ENCODE data around the gene CNOT4. TPM values are rescaled to one million over a fixed set of nuclear protein-coding genes. Genes with fewer than 3 reads are reported as not detected.

Gene CNOT4
- polyA plus RNA-seq, 2 of the 4 experiments (the other 2 are of a cell fraction): 10.0 to 16.4 TPM

GRCh38 chr7:135316648-135317313 lies 193.1 kb downstream of the CNOT4 start:
- ChIA-PET CTCF (interaction anchor here (1.5 to 2.8 kb wide), 4 partner anchors 9 to 42 kb away, joined by 5 to 10 read pairs (median 7); no protein-coding TSS in a partner anchor), POLR2A (no interaction called here)
- H3K9me3 ChIP-seq: no peaks in the 10 kb centered on the region
- DNase-seq (ENCODE audit: low read depth in 1 of 2, low spot score in 1 of 2) (no peak), FAIRE-seq (no peak), ATAC-seq (no peak)
- 75% methylated on average over 8 of the region's 8 CpGs for WGBS (ENCODE audit: missing lambda C conversion rate)
- no peak overlapping the region for H3K4me2 ChIP-seq
- no peak overlapping the region for H3K27ac ChIP-seq
- H3K4me1 ChIP-seq: peaks cover 8% of the 10 kb centered on the region
- TF ChIP-seq CBX8 (IDR thresholded peaks at IDR 0.05) (no peak), HMGXB4 (CRISPR knock-in tag; IDR thresholded peaks at IDR 0.05; ENCODE audit: borderline replicate concordance) (no peak), TP53 (CRISPR knock-in tag; IDR thresholded peaks at IDR 0.05) (no peak), CBX2 (IDR thresholded peaks at IDR 0.05; ENCODE audit: borderline replicate concordance, low read depth) (no peak), KDM5A (IDR thresholded peaks at IDR 0.05) (no peak), ATOH8 (CRISPR knock-in tag; IDR thresholded peaks at IDR 0.05; ENCODE audit: low read depth) (no peak), RNF2 (IDR thresholded peaks at IDR 0.05; ENCODE audit: borderline replicate concordance, low read depth) (no peak), NFE2L2 (conservative IDR thresholded peaks at IDR 0.05; ENCODE audit: low read length) (no peak), MAX (IDR thresholded peaks at IDR 0.05) (no peak), USF2 (IDR thresholded peaks at IDR 0.05) (no peak), EP300 (IDR thresholded peaks at IDR 0.05) (no peak), SMC3 (IDR thresholded peaks at IDR 0.05) (no peak), HES2 (IDR thresholded peaks at IDR 0.05) (no peak), CHD4 (IDR thresholded peaks at IDR 0.05; ENCODE audit: borderline replicate concordance) (no peak), RARB (CRISPR knock-in tag; IDR thresholded peaks at IDR 0.05) (no peak), MAFK (IDR thresholded peaks at IDR 0.05; ENCODE audit: partially characterized antibody) (no peak), NPAS2 (CRISPR knock-in tag; IDR thresholded peaks at IDR 0.05; ENCODE audit: borderline replicate concordance) (no peak), HDAC2 (IDR thresholded peaks at IDR 0.05) (no peak), FOSB (CRISPR knock-in tag; IDR thresholded peaks at IDR 0.05) (no peak), MYC (IDR thresholded peaks at IDR 0.05; ENCODE audit: borderline replicate concordance, low read length) (no peak)
- H3K4me3 ChIP-seq: no peak overlapping the region

- ATAC-seq: no peak
- CTCF ChIA-PET: interaction anchor here (1.0 kb wide), 1 partner anchor 22 kb away, joined by 6 read pairs; no protein-coding TSS in a partner anchor
- WGBS (ENCODE audit: missing lambda C conversion rate): 66% methylated on average over 10 of the region's 10 CpGs
Observed at GRCh38 chr7:135313971-135314370, 195.9 kb downstream of the CNOT4 start.

More at GRCh38 chr7:135313971-135314370, 195.9 kb downstream of the CNOT4 start:
- Histone ChIP-seq H3K27ac (no peak overlapping the region), H3K9me3 (no peaks in the 10 kb centered on the region), H3K4me1 (no peaks in the 10 kb centered on the region), H3K4me2 (no peak overlapping the region), H3K4me3 (no peak overlapping the region)
- POLR2A ChIA-PET: no interaction called here
- no peak for FAIRE-seq
- no peak for DNase-seq (ENCODE audit: low read depth in 1 of 2, low spot score in 1 of 2)
- TF ChIP-seq TFCP2L1 (CRISPR knock-in tag; IDR thresholded peaks at IDR 0.05) (no peak), MYC (IDR thresholded peaks at IDR 0.05; ENCODE audit: borderline replicate concordance, low read length) (no peak), MAX (IDR thresholded peaks at IDR 0.05) (no peak), USF2 (IDR thresholded peaks at IDR 0.05) (no peak), HOXB5 (CRISPR knock-in tag; IDR thresholded peaks at IDR 0.05) (no peak), CTCF (IDR thresholded peaks at IDR 0.05) (no peak), PBX3 (IDR thresholded peaks at IDR 0.05) (no peak), E2F6 (IDR thresholded peaks at IDR 0.05; ENCODE audit: borderline replicate concordance, low read depth) (no peak), RCOR1 (IDR thresholded peaks at IDR 0.05; ENCODE audit: low read depth, low read length) (no peak), KDM5A (IDR thresholded peaks at IDR 0.05) (no peak), ZNF302 (CRISPR knock-in tag; IDR thresholded peaks at IDR 0.05) (no peak)
